ENCODE results near the gene SP9.

The SP9 gene

GRCh38 chr2:174338671-174339560 is 4.2 kb downstream of the SP9 start:
- no peak overlapping the region for H3K4me3 ChIP-seq (ENCODE audit: insufficient read depth, low read depth, low read length)
- H3K4me1 ChIP-seq (ENCODE audit: control insufficient read depth, insufficient read depth, low read length): peaks cover 19% of the 10 kb centered on the region
- H3K36me3 ChIP-seq (ENCODE audit: control insufficient read depth, insufficient read depth, low read length): no peaks in the 10 kb centered on the region
- H3K9me3 ChIP-seq (ENCODE audit: control insufficient read depth, low read length): no peaks in the 10 kb centered on the region
- H3K27me3 ChIP-seq (ENCODE audit: control insufficient read depth, insufficient read depth, low read length, poor library complexity, severe bottlenecking): peaks cover 100% of the 10 kb centered on the region
- 1 to 2% methylated on average over 17 of the region's 17 CpGs for whole genome bisulfite sequencing, 2 experiments
- H3K27ac ChIP-seq (ENCODE audit: insufficient read depth, low read depth, low read length, poor library complexity, severe bottlenecking): no peak overlapping the region

GRCh38 chr2:174339561-174340399 is 5.0 kb downstream of the SP9 start:
- H3K27ac ChIP-seq (ENCODE audit: insufficient read depth, low read depth, low read length, poor library complexity, severe bottlenecking): no peak overlapping the region
- WGBS, 2 experiments: 0 to 1% methylated on average over 32 to 35 of the region's 37 CpGs
- H3K27me3 ChIP-seq (ENCODE audit: control insufficient read depth, insufficient read depth, low read length, poor library complexity, severe bottlenecking): peaks cover 100% of the 10 kb centered on the region
- H3K36me3 ChIP-seq (ENCODE audit: control insufficient read depth, insufficient read depth, low read length): no peaks in the 10 kb centered on the region
- peak overlapping the region; percentile 30 for H3K4me3 ChIP-seq (ENCODE audit: insufficient read depth, low read depth, low read length)
- no peaks in the 10 kb centered on the region for H3K9me3 ChIP-seq (ENCODE audit: control insufficient read depth, low read length)
- peaks cover 16% of the 10 kb centered on the region for H3K4me1 ChIP-seq (ENCODE audit: control insufficient read depth, insufficient read depth, low read length)

GRCh38 chr2:174340400-174341292 is 5.9 kb downstream of the SP9 start:
- peak overlapping the region; percentile 30 for H3K4me3 ChIP-seq (ENCODE audit: insufficient read depth, low read depth, low read length)
- 1% methylated on average over 70 of the region's 70 CpGs for WGBS, 2 experiments
- no peaks in the 10 kb centered on the region for H3K9me3 ChIP-seq (ENCODE audit: control insufficient read depth, low read length)
- H3K27me3 ChIP-seq (ENCODE audit: control insufficient read depth, insufficient read depth, low read length, poor library complexity, severe bottlenecking): peaks cover 100% of the 10 kb centered on the region
- no peaks in the 10 kb centered on the region for H3K36me3 ChIP-seq (ENCODE audit: control insufficient read depth, insufficient read depth, low read length)
- H3K4me1 ChIP-seq (ENCODE audit: control insufficient read depth, insufficient read depth, low read length): peaks cover 16% of the 10 kb centered on the region
- no peak overlapping the region for H3K27ac ChIP-seq (ENCODE audit: insufficient read depth, low read depth, low read length, poor library complexity, severe bottlenecking)

GRCh38 chr2:174341293-174341994 is 6.7 kb downstream of the SP9 start:
- H3K27ac ChIP-seq (ENCODE audit: insufficient read depth, low read depth, low read length, poor library complexity, severe bottlenecking): no peak overlapping the region
- no peaks in the 10 kb centered on the region for H3K36me3 ChIP-seq (ENCODE audit: control insufficient read depth, insufficient read depth, low read length)
- no peaks in the 10 kb centered on the region for H3K9me3 ChIP-seq (ENCODE audit: control insufficient read depth, low read length)
- H3K27me3 ChIP-seq (ENCODE audit: control insufficient read depth, insufficient read depth, low read length, poor library complexity, severe bottlenecking): peaks cover 97% of the 10 kb centered on the region
- peaks cover 16% of the 10 kb centered on the region for H3K4me1 ChIP-seq (ENCODE audit: control insufficient read depth, insufficient read depth, low read length)
- H3K4me3 ChIP-seq (ENCODE audit: insufficient read depth, low read depth, low read length): peak overlapping the region; percentile 7
- WGBS, 2 experiments: 1% methylated on average over 28 to 30 of the region's 31 CpGs

- Histone ChIP-seq H3K27me3 (ENCODE audit: control insufficient read depth, insufficient read depth, low read length, poor library complexity, severe bottlenecking) (peaks cover 90% of the 10 kb centered on the region), H3K4me3 (ENCODE audit: insufficient read depth, low read depth, low read length) (peak overlapping the region; percentile 7), H3K4me1 (ENCODE audit: control insufficient read depth, insufficient read depth, low read length) (peaks cover 16% of the 10 kb centered on the region), H3K27ac (ENCODE audit: insufficient read depth, low read depth, low read length, poor library complexity, severe bottlenecking) (no peak overlapping the region), H3K9me3 (ENCODE audit: control insufficient read depth, low read length) (no peaks in the 10 kb centered on the region), H3K36me3 (ENCODE audit: control insufficient read depth, insufficient read depth, low read length) (no peaks in the 10 kb centered on the region)
- WGBS, 2 experiments: 1% methylated on average over 48 to 52 of the region's 52 CpGs
Observed at GRCh38 chr2:174341995-174342685, 7.4 kb downstream of the SP9 start.

GRCh38 chr2:174342686-174343342 is 8.1 kb downstream of the SP9 start:
- Histone ChIP-seq H3K27me3 (ENCODE audit: control insufficient read depth, insufficient read depth, low read length, poor library complexity, severe bottlenecking) (peaks cover 83% of the 10 kb centered on the region), H3K36me3 (ENCODE audit: control insufficient read depth, insufficient read depth, low read length) (no peaks in the 10 kb centered on the region), H3K4me3 (ENCODE audit: insufficient read depth, low read depth, low read length) (no peak overlapping the region), H3K27ac (ENCODE audit: insufficient read depth, low read depth, low read length, poor library complexity, severe bottlenecking) (no peak overlapping the region), H3K9me3 (ENCODE audit: control insufficient read depth, low read length) (no peaks in the 10 kb centered on the region), H3K4me1 (ENCODE audit: control insufficient read depth, insufficient read depth, low read length) (peaks cover 13% of the 10 kb centered on the region)
- WGBS, 2 experiments: 1 to 2% methylated on average over 23 to 26 of the region's 29 CpGs

GRCh38 chr2:174343343-174343622 is 8.5 kb downstream of the SP9 start:
- no peaks in the 10 kb centered on the region for H3K9me3 ChIP-seq (ENCODE audit: control insufficient read depth, low read length)
- no peak overlapping the region for H3K4me3 ChIP-seq (ENCODE audit: insufficient read depth, low read depth, low read length)
- H3K27me3 ChIP-seq (ENCODE audit: control insufficient read depth, insufficient read depth, low read length, poor library complexity, severe bottlenecking): peaks cover 78% of the 10 kb centered on the region

GRCh38 chr2:174343623-174344455 is 9.1 kb downstream of the SP9 start:
- Histone ChIP-seq H3K27ac (ENCODE audit: insufficient read depth, low read depth, low read length, poor library complexity, severe bottlenecking) (no peak overlapping the region), H3K4me1 (ENCODE audit: control insufficient read depth, insufficient read depth, low read length) (peaks cover 12% of the 10 kb centered on the region), H3K27me3 (ENCODE audit: control insufficient read depth, insufficient read depth, low read length, poor library complexity, severe bottlenecking) (peaks cover 73% of the 10 kb centered on the region), H3K4me3 (ENCODE audit: insufficient read depth, low read depth, low read length) (peak overlapping the region; percentile 7), H3K9me3 (ENCODE audit: control insufficient read depth, low read length) (no peaks in the 10 kb centered on the region), H3K36me3 (ENCODE audit: control insufficient read depth, insufficient read depth, low read length) (no peaks in the 10 kb centered on the region)
- WGBS, 2 experiments: 2% methylated on average over 57 of the region's 57 CpGs

More at GRCh38 chr2:174343343-174343622, 8.5 kb downstream of the SP9 start:
- WGBS, 2 experiments: 2 to 7% methylated on average over 6 of the region's 6 CpGs
- peaks cover 12% of the 10 kb centered on the region for H3K4me1 ChIP-seq (ENCODE audit: control insufficient read depth, insufficient read depth, low read length)
- H3K36me3 ChIP-seq (ENCODE audit: control insufficient read depth, insufficient read depth, low read length): no peaks in the 10 kb centered on the region
- no peak overlapping the region for H3K27ac ChIP-seq (ENCODE audit: insufficient read depth, low read depth, low read length, poor library complexity, severe bottlenecking)

Measured in ectodermal cell (in vitro differentiated cells).